KMS-11 (cell line): ENCODE data around the gene ANAPC5.

ENCODE experiments used
- H2AFZ ChIP-seq: fragments of 200-600 bp; sonication (generic); 2 replicates; pipeline ENCODE4 v1.6.1; 2016; ENCODE audit warnings: antibody characterized with exemption, mixed run types, low read depth
- H3K27ac ChIP-seq: fragments of 200-600 bp; sonication (generic); 2 replicates; pipeline ENCODE4 v1.6.1; 2016; ENCODE audit warnings: mild to moderate bottlenecking, mixed run types
- H3K27me3 ChIP-seq: fragments of 200-600 bp; sonication (generic); 2 replicates; pipeline ENCODE4 v1.6.1; 2017; ENCODE audit warnings: mild to moderate bottlenecking, low read depth, mixed run types, moderate library complexity; ENCODE audit not compliant: insufficient read depth
- H3K36me3 ChIP-seq: fragments of 200-600 bp; sonication (generic); 2 replicates; pipeline ENCODE4 v1.6.1; 2017; ENCODE audit warnings: mild to moderate bottlenecking, mixed run types; ENCODE audit not compliant: insufficient read depth
- H3K4me1 ChIP-seq: fragments of 200-600 bp; sonication (generic); 2 replicates; pipeline ENCODE4 v1.6.1; 2016; ENCODE audit warnings: mild to moderate bottlenecking, low read depth, mixed run types; ENCODE audit not compliant: poor library complexity, severe bottlenecking
- H3K4me2 ChIP-seq: fragments of 200-600 bp; sonication (generic); 2 replicates; pipeline ENCODE4 v1.7.0; 2016; ENCODE audit warnings: mild to moderate bottlenecking, mixed run types
- H3K4me3 ChIP-seq: fragments of 200-600 bp; sonication (generic); IDR thresholded peaks from 2 replicates; pipeline ENCODE4 v1.6.1; 2017; ENCODE audit warnings: low read depth, low read length, mixed read lengths; ENCODE audit not compliant: insufficient read depth
- H3K79me2 ChIP-seq: fragments of 200-600 bp; sonication (generic); 2 replicates; pipeline ENCODE4 v1.6.1; 2016; ENCODE audit warnings: low read depth, mixed run types; ENCODE audit not compliant: insufficient read depth
- H3K9ac ChIP-seq: fragments of 200-600 bp; sonication (generic); 2 replicates; pipeline ENCODE4 v1.6.1; 2016; ENCODE audit warnings: mild to moderate bottlenecking, mixed run types
- H4K20me1 ChIP-seq: fragments of 200-600 bp; sonication (generic); 2 replicates; pipeline ENCODE4 v1.6.1; 2016; ENCODE audit warnings: mild to moderate bottlenecking, mixed run types; ENCODE audit not compliant: insufficient read depth
- TF ChIP-seq, protein P1 (sequence below): fragments of 200-600 bp; sonication (generic); conservative IDR thresholded peaks from 2 replicates; pipeline ENCODE4 v1.6.1; 2017; ENCODE audit warnings: low read depth, mild to moderate bottlenecking, antibody characterized with exemption, low read length, moderate library complexity, mixed read lengths

Gene ANAPC5

DNA sequence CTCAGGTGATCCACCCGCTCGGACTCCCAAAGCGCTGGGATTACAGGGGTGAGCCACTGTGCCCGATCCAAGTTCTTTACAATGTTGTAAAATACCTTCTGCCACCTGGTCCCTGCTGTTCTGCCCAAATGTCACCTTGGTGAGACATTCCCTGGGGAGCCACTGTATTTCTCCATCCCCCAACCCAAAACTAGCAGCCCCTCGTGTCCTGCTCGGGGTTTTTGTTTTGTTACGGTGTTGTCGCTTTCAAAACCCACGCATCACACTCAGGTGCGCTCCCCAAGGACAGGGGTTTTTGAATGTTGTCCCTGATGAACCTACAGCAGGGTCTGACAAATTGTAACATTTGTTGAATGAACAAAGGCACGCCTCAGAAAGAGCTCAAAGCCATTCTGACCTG lies 93.1 kb downstream of the ANAPC5 start:
- no peak overlapping the region for H2AFZ ChIP-seq
- H3K4me2 ChIP-seq = no peak overlapping the region
- TF ChIP-seq, protein P1, sequence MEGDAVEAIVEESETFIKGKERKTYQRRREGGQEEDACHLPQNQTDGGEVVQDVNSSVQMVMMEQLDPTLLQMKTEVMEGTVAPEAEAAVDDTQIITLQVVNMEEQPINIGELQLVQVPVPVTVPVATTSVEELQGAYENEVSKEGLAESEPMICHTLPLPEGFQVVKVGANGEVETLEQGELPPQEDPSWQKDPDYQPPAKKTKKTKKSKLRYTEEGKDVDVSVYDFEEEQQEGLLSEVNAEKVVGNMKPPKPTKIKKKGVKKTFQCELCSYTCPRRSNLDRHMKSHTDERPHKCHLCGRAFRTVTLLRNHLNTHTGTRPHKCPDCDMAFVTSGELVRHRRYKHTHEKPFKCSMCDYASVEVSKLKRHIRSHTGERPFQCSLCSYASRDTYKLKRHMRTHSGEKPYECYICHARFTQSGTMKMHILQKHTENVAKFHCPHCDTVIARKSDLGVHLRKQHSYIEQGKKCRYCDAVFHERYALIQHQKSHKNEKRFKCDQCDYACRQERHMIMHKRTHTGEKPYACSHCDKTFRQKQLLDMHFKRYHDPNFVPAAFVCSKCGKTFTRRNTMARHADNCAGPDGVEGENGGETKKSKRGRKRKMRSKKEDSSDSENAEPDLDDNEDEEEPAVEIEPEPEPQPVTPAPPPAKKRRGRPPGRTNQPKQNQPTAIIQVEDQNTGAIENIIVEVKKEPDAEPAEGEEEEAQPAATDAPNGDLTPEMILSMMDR = no peak

More for the DNA sequence above, 93.1 kb downstream of the ANAPC5 start:
- no peaks in the 10 kb centered on the region for H3K27me3 ChIP-seq
- no peaks in the 10 kb centered on the region for H4K20me1 ChIP-seq
- H3K4me3 ChIP-seq = no peak overlapping the region
- H3K4me1 ChIP-seq = peaks cover 25% of the 10 kb centered on the region
- H3K9ac ChIP-seq = no peak overlapping the region
- H3K27ac ChIP-seq = peak overlapping the region; percentile 13; the same call in 1 of the 2 replicates
- H3K79me2 ChIP-seq = no peaks in the 10 kb centered on the region
- no peaks in the 10 kb centered on the region for H3K36me3 ChIP-seq
